Measurements from ENCODE around the gene OCA2.
"Not testable (repeated sequence)": the region's sequence is repeated elsewhere in the genome, so short reads cannot be mapped to it uniquely, and the experiment has no call there.

OCA2 gene

DNA sequence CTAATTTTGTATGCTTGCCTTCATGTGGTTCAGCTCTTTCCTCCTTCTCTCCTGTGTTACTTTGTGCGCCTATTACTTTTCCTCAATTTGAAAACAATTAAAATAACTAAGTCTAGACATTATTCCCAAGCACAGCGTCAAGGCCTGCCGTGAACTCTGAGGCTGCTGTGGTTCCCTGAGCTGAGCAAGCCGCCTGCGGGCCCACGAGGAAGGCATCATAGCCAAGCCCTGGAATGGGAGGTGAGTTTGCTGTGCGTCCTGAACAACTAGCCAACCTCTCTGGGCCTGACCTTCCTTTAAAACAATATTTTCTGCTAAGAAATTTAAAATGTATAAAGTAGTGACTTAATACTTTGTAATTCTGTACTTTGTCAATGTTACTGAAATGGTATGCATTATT, 327.2 kb downstream of the OCA2 start:
- Histone ChIP-seq H3K4me3 (ENCODE audit: insufficient read depth, low read depth, low read length, poor library complexity, severe bottlenecking) (no peak overlapping the region), H3K36me3 (ENCODE audit: control insufficient read depth, insufficient read depth, low read length) (no peaks in the 10 kb centered on the region), H3K4me1 (ENCODE audit: control insufficient read depth, insufficient read depth, low read length, poor library complexity, severe bottlenecking) (no peaks in the 10 kb centered on the region), H3K9me3 (ENCODE audit: control insufficient read depth, low read length) (no peaks in the 10 kb centered on the region), H3K27ac (ENCODE audit: insufficient read depth, low read length, poor library complexity, severe bottlenecking) (no peak overlapping the region), H3K27me3 (replicated peaks; ENCODE audit: control insufficient read depth, insufficient read depth, low read length, poor library complexity, severe bottlenecking) (no peaks in the 10 kb centered on the region)
- DNase-seq, result no peak

DNA sequence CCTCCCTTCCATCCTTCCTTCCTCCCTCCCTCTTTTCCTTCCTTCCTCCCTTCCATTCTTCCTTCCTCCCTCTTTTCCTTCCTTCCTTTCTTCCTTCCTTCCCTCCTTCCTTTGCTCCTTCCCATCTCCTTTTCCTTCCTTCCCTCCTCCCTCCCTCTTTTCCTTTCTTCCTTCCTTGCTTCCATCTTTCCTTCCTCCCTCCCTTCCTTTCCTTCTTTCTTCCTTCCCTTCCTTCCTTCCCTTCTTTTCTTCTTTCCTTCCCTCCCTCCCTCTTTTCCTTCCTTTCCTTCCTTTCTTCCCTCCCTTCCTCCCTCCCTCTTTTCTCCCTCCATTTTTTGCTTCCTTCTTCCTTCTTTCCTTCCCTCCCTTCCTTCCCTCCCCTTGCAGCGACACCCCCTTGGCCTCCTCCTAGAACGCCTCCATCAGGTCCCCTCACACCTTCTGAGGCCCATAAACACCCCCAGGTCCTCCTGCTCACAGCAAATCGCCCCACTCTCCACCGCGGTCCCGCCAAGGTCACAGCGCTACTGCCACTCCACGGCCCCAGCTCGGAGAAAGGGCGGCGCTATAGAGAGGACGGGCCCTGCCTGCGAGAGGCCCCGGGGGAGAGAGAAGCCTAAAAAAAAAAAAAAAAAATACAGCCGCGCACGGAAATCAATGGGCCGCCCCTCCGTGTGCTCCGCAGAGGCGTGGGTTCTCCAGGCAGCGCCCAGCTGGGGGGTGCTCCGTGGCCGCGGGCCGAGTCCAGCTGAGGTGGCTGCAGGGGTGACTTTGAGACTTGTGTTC, 328.2 kb downstream of the OCA2 start:
- no peak overlapping the region for H3K27ac ChIP-seq (ENCODE audit: insufficient read depth, low read length, poor library complexity, severe bottlenecking)
- H3K4me1 ChIP-seq (ENCODE audit: control insufficient read depth, insufficient read depth, low read length, poor library complexity, severe bottlenecking), result no peaks in the 10 kb centered on the region
- no peaks in the 10 kb centered on the region for H3K36me3 ChIP-seq (ENCODE audit: control insufficient read depth, insufficient read depth, low read length)
- H3K27me3 ChIP-seq (replicated peaks; ENCODE audit: control insufficient read depth, insufficient read depth, low read length, poor library complexity, severe bottlenecking), result no peaks in the 10 kb centered on the region
- no peaks in the 10 kb centered on the region for H3K9me3 ChIP-seq (ENCODE audit: control insufficient read depth, low read length)
- no peak overlapping the region for H3K4me3 ChIP-seq (ENCODE audit: insufficient read depth, low read depth, low read length, poor library complexity, severe bottlenecking)
- DNase-seq, result no peak

DNA sequence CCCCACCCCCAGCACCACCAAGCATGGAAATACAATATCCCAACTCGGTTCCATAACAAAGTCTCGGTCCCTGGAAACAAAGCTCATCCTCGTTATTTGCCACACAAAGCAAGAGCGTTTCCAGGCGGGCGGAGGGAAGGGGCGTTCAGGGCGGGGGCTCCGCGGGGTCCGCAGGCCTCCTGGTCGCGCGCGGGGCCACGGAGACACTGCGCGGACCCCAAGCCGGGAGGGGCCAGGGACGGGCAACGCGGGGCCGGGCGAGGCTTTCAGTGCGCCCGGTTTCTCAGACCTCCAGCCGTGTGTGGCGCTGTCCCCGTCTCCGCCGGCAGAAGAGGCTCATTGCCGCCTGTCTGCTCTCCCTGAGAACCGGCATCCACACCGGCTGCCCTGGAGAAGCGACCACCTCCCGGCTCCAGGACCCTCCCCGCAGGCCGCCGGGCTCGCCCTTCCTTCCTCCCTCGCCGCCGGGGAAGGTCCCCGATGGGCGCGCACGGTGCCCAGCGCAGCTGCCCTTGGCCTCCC, 329.0 kb downstream of the OCA2 start:
- Histone ChIP-seq H3K4me3 (ENCODE audit: insufficient read depth, low read depth, low read length, poor library complexity, severe bottlenecking) (no peak overlapping the region), H3K27ac (ENCODE audit: insufficient read depth, low read length, poor library complexity, severe bottlenecking) (no peak overlapping the region), H3K9me3 (ENCODE audit: control insufficient read depth, low read length) (no peaks in the 10 kb centered on the region), H3K36me3 (ENCODE audit: control insufficient read depth, insufficient read depth, low read length) (no peaks in the 10 kb centered on the region), H3K4me1 (ENCODE audit: control insufficient read depth, insufficient read depth, low read length, poor library complexity, severe bottlenecking) (no peaks in the 10 kb centered on the region), H3K27me3 (replicated peaks; ENCODE audit: control insufficient read depth, insufficient read depth, low read length, poor library complexity, severe bottlenecking) (no peaks in the 10 kb centered on the region)
- DNase-seq, result no peak

DNA sequence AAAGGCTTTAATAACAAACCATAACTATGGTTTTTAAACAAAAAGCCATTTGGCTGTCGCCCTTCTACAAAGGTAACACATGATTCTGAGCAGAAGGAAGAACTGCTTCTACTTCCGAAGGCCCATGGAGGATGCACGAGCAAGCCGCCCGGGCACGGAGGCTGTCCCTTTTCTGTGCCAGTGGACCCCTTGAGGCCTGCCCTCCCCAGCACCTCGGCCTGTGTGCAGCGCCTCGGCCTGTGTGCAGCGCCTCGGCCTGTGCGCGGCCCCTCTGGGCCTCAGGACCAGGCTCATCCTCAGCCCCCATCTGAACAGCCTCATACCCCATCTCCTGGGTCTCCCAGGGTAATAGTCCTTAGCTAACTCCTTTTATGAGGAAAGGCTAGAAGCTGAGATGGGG, 329.5 kb downstream of the OCA2 start:
- DNase-seq, result no peak
- Histone ChIP-seq H3K27me3 (replicated peaks; ENCODE audit: control insufficient read depth, insufficient read depth, low read length, poor library complexity, severe bottlenecking) (no peaks in the 10 kb centered on the region), H3K9me3 (ENCODE audit: control insufficient read depth, low read length) (no peaks in the 10 kb centered on the region), H3K27ac (ENCODE audit: insufficient read depth, low read length, poor library complexity, severe bottlenecking) (no peak overlapping the region), H3K36me3 (ENCODE audit: control insufficient read depth, insufficient read depth, low read length) (no peaks in the 10 kb centered on the region), H3K4me1 (ENCODE audit: control insufficient read depth, insufficient read depth, low read length, poor library complexity, severe bottlenecking) (no peaks in the 10 kb centered on the region), H3K4me3 (ENCODE audit: insufficient read depth, low read depth, low read length, poor library complexity, severe bottlenecking) (no peak overlapping the region)

DNA sequence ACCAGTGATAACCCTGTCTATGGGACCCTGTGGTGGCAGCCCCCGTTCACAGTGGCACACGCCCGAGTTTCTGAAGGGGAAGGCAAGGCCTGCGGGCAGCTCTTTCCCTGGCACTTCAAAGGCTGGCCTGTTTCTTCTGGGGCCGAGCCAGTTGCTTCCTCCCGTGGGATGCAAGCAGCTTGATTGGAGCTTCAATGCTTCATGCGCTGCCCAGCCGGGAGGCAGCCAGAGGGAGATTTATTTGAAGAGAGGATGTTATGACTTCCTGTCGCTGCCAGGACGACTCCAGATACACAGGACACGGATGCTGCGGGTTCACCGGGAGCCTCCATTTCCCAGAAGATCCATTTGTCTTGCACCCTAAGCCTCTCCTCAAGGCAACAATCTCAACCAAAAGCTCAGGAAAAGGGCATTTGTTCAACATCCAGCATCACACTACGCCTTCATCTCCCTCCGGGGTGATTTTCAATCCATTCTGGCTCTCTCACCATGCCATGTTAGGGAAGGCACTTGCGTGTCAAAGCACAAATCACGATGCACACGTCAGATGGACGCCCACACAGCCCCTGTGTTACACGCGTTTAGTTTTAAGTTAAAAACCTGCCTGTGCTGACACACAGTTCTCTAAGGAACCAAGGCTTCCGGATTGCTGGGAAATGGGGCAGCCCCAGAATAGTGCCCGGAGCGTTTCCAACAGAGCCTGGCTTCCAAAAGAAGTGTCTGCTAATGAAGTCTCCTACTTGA, 330.2 kb downstream of the OCA2 start:
- Histone ChIP-seq H3K4me1 (ENCODE audit: control insufficient read depth, insufficient read depth, low read length, poor library complexity, severe bottlenecking) (no peaks in the 10 kb centered on the region), H3K9me3 (ENCODE audit: control insufficient read depth, low read length) (no peaks in the 10 kb centered on the region), H3K4me3 (ENCODE audit: insufficient read depth, low read depth, low read length, poor library complexity, severe bottlenecking) (no peak overlapping the region), H3K36me3 (ENCODE audit: control insufficient read depth, insufficient read depth, low read length) (no peaks in the 10 kb centered on the region), H3K27ac (ENCODE audit: insufficient read depth, low read length, poor library complexity, severe bottlenecking) (no peak overlapping the region), H3K27me3 (replicated peaks; ENCODE audit: control insufficient read depth, insufficient read depth, low read length, poor library complexity, severe bottlenecking) (no peaks in the 10 kb centered on the region)
- DNase-seq, result no peak

DNA sequence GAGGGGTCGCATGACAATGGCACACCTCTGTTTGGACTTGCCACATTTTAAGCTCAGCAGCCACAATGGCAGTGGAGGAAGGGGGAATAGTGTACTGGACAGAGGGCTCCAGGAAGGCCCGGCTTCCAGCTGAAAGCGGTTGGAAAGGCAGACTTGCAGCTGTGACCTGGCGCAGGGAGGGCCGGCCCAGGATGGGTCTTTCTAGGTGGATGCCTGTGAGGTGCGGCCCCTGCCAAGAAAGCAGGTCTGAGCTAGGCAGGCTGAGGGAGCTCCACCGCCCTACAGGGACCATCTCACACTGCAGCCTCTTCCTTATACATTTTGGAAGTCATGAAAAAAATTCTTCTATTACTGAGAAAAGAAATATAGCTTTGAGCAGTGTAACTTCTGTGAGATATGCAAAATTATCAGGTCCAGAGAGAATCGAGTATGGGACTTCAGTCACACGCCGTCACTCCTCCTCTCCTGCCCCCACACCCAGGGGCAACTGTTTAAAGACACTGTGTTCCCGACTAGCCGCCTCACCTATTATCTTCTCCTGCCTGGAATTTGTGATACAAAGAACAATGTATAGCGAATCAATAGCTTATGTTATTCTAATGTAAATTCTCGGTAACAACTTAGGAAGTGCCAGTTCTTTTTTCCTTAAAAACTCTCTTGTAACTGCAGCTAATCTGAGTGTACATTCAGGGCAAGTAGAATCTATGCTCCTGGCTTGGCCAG, 331.0 kb downstream of the OCA2 start:
- Histone ChIP-seq H3K36me3 (ENCODE audit: control insufficient read depth, insufficient read depth, low read length) (no peaks in the 10 kb centered on the region), H3K4me1 (ENCODE audit: control insufficient read depth, insufficient read depth, low read length, poor library complexity, severe bottlenecking) (no peaks in the 10 kb centered on the region), H3K9me3 (ENCODE audit: control insufficient read depth, low read length) (no peaks in the 10 kb centered on the region), H3K4me3 (ENCODE audit: insufficient read depth, low read depth, low read length, poor library complexity, severe bottlenecking) (no peak overlapping the region), H3K27ac (ENCODE audit: insufficient read depth, low read length, poor library complexity, severe bottlenecking) (no peak overlapping the region), H3K27me3 (replicated peaks; ENCODE audit: control insufficient read depth, insufficient read depth, low read length, poor library complexity, severe bottlenecking) (no peaks in the 10 kb centered on the region)
- no peak for DNase-seq

DNA sequence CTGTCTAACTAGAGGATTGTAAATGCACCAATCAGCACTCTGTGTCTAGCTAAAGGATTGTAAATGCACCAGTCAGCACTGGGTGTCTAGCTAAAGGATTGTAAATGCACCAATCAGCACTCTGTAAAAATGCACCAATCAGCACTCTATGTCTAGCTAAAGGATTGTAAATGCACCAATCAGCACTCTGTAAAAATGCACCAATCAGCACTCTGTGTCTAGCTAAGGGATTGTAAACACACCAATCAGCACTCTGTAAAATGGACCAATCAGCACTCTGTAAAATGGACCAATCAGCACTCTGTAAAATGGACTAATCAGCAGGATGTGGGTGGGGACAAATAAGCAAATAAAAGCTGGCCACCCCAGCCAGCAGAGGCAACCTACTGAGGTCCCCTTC, 331.7 kb downstream of the OCA2 start:
- H3K36me3 ChIP-seq (ENCODE audit: control insufficient read depth, insufficient read depth, low read length); H3K4me3 ChIP-seq (ENCODE audit: insufficient read depth, low read depth, low read length, poor library complexity, severe bottlenecking); DNase-seq; H3K9me3 ChIP-seq (ENCODE audit: control insufficient read depth, low read length); H3K4me1 ChIP-seq (ENCODE audit: control insufficient read depth, insufficient read depth, low read length, poor library complexity, severe bottlenecking); H3K27me3 ChIP-seq (replicated peaks; ENCODE audit: control insufficient read depth, insufficient read depth, low read length, poor library complexity, severe bottlenecking); H3K27ac ChIP-seq (ENCODE audit: insufficient read depth, low read length, poor library complexity, severe bottlenecking): not testable (repeated sequence)

DNA sequence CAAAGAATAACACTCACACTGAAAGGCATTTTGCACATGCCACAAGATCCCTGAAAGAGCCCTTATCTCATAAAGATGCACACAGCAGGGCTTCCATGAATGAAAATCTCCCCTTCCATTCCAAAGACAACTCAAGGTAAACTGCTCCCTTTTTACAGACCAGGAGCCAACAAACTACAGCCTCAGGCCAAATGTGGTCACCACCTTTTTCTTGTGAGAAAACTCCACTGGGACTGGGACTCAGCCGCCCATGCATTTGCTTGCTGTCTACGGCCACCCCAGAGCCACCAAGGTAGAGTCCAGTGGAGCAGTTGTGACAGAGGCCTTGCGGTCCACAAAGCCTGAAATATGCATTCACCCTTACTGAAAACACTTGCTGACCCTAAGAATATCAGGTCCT, 334.8 kb downstream of the OCA2 start:
- Histone ChIP-seq H3K27me3 (replicated peaks; ENCODE audit: control insufficient read depth, insufficient read depth, low read length, poor library complexity, severe bottlenecking) (no peaks in the 10 kb centered on the region), H3K4me1 (ENCODE audit: control insufficient read depth, insufficient read depth, low read length, poor library complexity, severe bottlenecking) (no peaks in the 10 kb centered on the region), H3K27ac (ENCODE audit: insufficient read depth, low read length, poor library complexity, severe bottlenecking) (no peak overlapping the region), H3K9me3 (ENCODE audit: control insufficient read depth, low read length) (no peaks in the 10 kb centered on the region), H3K4me3 (ENCODE audit: insufficient read depth, low read depth, low read length, poor library complexity, severe bottlenecking) (no peak overlapping the region), H3K36me3 (ENCODE audit: control insufficient read depth, insufficient read depth, low read length) (no peaks in the 10 kb centered on the region)
- no peak for DNase-seq

DNA sequence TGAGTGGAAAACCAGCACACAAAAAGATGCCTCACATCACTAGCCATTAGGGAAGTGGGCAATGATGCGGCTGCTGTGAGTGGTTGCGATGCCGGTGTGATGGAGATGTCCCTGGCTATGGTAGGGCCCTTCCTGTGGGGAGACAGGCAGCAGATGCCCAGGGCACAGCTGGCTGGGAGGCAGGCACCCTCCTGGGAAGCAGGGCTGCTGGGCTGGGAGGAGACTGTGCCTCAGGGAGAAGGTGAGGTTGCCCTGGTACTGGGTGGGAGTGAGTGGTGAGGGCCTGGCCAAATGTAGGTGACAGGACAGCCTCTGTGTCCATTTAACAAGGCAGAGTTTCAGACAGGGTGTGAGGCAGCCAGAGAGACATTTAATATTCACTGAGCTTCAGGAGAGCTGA, 335.6 kb downstream of the OCA2 start:
- Histone ChIP-seq H3K36me3 (ENCODE audit: control insufficient read depth, insufficient read depth, low read length) (no peaks in the 10 kb centered on the region), H3K27me3 (replicated peaks; ENCODE audit: control insufficient read depth, insufficient read depth, low read length, poor library complexity, severe bottlenecking) (no peaks in the 10 kb centered on the region), H3K9me3 (ENCODE audit: control insufficient read depth, low read length) (no peaks in the 10 kb centered on the region), H3K4me1 (ENCODE audit: control insufficient read depth, insufficient read depth, low read length, poor library complexity, severe bottlenecking) (no peaks in the 10 kb centered on the region), H3K27ac (ENCODE audit: insufficient read depth, low read length, poor library complexity, severe bottlenecking) (no peak overlapping the region), H3K4me3 (ENCODE audit: insufficient read depth, low read depth, low read length, poor library complexity, severe bottlenecking) (no peak overlapping the region)
- no peak for DNase-seq

DNA sequence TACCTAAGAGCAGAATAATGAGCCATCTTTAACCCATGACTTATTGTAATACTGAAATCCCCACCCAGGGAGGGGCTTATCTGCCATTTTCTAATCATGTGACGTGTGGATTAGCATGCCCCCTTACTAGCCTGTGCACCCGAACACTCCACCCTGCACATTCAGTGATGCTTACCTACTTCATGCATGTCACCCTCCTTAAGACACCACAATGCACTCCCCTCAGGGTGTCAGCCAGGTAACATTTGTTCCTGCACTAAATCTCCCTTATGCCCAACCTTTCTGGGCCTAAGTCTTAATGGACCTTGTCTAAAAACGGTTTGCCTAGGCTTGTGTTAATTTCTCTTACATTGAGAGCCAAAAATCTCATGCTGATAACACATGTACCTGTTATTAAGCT, 336.6 kb downstream of the OCA2 start:
- no peak overlapping the region for H3K27ac ChIP-seq (ENCODE audit: insufficient read depth, low read length, poor library complexity, severe bottlenecking)
- no peaks in the 10 kb centered on the region for H3K27me3 ChIP-seq (replicated peaks; ENCODE audit: control insufficient read depth, insufficient read depth, low read length, poor library complexity, severe bottlenecking)
- no peaks in the 10 kb centered on the region for H3K9me3 ChIP-seq (ENCODE audit: control insufficient read depth, low read length)
- H3K4me1 ChIP-seq (ENCODE audit: control insufficient read depth, insufficient read depth, low read length, poor library complexity, severe bottlenecking), result no peaks in the 10 kb centered on the region
- H3K36me3 ChIP-seq (ENCODE audit: control insufficient read depth, insufficient read depth, low read length), result no peaks in the 10 kb centered on the region
- no peak overlapping the region for H3K4me3 ChIP-seq (ENCODE audit: insufficient read depth, low read depth, low read length, poor library complexity, severe bottlenecking)
- DNase-seq, result no peak
